ENCODE measurements around the gene KCNIP4.

Gene KCNIP4

DNA sequence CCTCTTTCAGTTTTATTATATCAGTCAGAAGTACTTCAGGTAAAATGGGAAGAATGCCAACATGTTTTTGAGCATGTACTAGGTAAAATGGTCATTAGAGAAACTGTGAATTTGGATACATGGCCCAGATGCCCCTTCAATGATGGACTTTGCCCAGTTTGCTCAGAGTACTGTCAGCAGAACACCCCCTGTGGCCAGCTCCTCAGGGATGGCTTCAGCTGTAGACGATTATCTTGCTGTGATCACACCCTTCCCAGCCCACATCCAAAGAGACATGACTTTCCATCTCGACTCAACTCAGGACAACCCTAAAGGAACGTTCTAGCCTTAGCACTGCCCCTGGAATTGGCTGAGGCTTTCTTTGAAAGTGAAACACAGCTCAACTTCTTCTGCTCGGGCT is 809.2 kb downstream of the KCNIP4 start:
- DNase-seq, result no peak

GRCh38 chr4:21136051-21136630 is 812.4 kb downstream of the KCNIP4 start:
- DNase-seq, result no peak

DNA sequence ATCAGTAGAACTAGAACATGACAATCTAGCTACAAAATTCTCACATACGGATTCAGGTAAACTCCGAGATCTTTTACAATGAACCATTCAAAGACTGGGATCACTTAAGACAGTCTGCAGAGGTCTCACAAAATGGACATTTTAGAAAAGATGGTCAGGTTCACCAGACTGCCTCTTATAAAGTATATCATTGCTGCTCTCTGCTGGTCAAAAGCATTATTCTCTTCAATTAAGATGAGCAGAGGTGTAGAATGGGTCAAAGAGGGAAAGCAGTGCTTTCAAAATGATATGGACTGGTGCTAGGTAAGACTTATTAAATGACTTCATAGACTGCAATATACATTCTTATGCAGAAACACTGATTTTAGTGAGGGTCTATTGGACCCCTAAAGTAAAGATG is 813.6 kb downstream of the KCNIP4 start:
- DNase-seq, result no peak

- DNase-seq, result no peak
Observed at GRCh38 chr4:21130606-21131005, 818.0 kb downstream of the KCNIP4 start.

DNA sequence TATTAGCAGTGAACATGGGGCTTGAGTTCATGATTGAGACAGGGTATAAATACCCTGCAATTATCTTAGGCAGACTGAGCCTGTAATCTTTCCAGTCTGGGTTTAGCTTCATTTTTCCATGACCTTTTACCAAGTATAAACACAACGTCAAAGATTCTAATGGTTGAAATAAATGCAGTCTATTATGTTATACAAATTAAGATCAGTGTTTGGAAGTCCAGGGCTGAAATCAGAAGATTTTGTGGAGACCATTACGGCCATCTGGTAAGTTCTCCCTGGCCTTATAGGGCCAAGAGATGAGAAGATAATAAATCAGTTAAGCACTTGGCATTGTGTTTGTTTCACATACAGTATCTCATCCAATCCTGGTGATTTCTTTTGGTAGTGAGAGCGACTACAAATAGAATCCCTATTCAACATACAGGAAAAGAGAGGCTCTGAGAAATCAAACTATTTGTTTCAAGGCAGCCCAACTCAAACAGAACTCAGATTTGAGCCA is 822.5 kb downstream of the KCNIP4 start:
- no peak for DNase-seq

DNA sequence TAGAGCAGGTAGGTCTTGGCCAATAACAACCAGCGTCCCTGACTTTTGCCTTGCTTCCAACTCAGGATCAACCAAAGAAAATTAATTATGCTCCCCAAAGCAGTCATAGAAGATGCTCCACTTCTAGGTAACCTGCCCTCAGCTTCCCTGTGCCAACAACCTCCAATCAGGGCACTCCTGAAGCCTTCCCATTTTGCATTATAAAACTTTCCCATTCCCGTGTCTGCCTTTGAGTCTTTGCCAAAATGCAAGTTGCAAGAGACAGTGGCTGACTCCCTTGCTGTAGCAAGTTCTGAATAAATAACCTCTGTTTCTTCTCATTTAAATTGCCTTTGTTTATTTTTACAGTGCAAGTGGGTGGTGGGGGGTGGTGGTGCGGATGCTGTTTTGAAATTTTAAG is 830.3 kb downstream of the KCNIP4 start:
- no peak for DNase-seq

DNA sequence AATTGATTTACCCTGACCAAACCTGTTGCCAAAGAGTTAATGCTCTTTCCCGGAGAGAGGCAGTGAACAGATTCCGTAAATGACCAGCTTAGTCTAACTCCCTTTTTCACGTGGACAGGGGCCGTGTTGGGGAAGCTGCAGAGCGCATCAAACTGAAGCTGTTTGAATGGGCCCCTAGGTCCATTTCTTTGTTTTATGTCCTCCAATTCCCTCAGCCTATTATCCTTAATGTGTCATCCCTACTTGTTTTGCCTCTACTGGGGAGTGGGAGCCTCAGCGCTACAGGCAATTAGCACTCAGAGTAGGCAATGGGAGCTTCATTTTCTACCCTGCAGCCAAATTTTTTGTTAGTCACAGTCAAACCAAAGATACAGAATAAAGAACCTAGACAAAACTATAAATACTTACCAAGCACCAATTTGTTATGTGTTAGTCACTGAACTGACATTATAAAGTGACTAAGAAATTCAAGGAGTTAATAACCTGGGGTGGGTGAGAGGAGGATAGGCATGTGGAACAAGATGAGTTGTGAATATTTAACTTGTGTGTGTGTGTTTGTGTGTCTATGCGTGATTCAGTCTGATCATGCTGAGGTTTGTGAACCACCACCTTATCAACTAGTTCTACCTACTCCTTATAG is 830.9 kb downstream of the KCNIP4 start:
- no peak for DNase-seq

GRCh38 chr4:21113496-21114223 is 834.9 kb downstream of the KCNIP4 start:
- no peak for DNase-seq

- DNase-seq, result no peak
Observed at GRCh38 chr4:21102667-21103066, 845.9 kb downstream of the KCNIP4 start.

DNA sequence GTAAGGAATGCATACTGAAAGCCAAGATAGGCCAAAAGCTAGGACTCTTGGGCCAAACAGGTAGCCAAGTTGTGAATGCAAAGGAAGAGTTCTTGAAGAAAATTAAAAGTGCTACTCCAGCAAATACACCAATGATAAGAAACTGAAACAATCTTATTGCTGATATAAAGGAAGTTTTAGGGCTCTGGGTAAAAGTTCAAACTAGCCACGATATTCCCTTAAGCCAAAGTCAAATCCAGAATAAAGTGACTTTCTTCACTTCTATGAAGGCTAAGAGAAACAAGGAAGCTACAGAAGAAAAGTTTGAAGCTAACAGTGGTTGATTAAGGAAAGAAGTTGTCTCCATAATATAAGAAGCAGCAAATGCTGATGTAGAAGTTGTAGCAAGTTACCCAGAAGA is 850.7 kb downstream of the KCNIP4 start:
- no peak for DNase-seq

- no peak for DNase-seq
Observed at GRCh38 chr4:21097026-21097425, 851.5 kb downstream of the KCNIP4 start.

DNA sequence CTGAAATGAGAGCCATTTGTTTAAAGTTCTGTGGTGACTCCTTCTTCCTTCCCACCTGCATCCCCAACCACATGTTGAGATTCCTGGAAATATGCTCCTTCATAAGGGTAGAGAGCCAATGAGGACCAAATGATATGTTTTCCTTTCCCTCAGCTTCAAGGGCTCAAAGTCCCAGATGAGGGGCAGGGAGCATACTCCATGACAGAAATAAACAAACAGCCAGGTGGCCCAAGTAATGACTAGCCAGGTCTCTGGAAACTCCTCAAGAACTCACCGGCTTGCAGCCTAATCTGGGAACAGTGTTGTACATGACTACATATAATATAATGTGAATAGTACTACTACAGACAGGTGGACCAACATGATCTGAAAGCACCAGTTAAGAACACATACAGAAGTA is 856.0 kb downstream of the KCNIP4 start:
- no peak for DNase-seq

- DNase-seq, result no peak
Observed at GRCh38 chr4:21090094-21090666, 858.4 kb downstream of the KCNIP4 start.

DNA sequence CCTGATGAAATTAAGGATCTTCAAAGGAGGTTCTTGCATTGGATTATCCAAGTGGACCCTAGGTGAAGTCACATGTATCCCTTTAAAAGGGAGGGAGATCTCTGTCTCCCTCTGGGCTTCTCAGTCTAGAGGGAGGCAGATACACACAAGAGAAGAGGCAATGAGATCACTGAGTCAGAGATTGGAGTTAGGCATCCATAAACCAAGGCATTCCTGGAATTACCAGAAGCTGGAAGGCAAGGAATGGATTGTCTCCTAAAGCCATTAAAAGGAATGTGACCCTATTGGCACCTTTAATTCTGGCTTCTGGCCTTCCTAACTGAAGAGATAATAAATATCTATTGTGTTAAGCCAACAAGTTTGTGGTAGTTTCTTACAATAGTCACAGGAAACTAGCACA is 865.2 kb downstream of the KCNIP4 start:
- no peak for DNase-seq

- no peak for DNase-seq
Observed at GRCh38 chr4:21077967-21078366, 870.6 kb downstream of the KCNIP4 start.

- no peak for DNase-seq
Observed at GRCh38 chr4:21067351-21067750, 881.2 kb downstream of the KCNIP4 start.

- DNase-seq, result no peak
Observed at GRCh38 chr4:21061902-21062301, 886.7 kb downstream of the KCNIP4 start.

DNA sequence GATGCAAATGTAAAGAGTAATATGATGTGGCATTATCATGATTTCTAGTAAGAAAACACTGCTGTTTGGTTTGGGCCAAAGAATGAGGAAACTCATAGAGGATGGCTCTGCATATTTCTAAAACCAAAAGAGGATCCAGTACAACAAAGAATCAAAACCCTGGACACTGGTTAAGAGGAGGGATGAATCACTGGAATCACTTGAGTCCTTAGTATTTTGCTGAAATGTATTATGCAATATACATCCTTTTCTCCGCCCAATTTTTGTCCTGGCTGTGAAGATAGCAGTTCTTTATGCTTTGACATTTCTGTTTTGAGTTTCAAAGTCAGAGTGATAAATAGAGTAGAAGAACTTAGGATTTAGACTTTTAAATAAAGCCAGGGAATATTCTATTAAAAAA is 902.4 kb downstream of the KCNIP4 start:
- DNase-seq, result no peak

GRCh38 chr4:21045119-21045518 is 903.5 kb downstream of the KCNIP4 start:
- no peak for DNase-seq

DNA sequence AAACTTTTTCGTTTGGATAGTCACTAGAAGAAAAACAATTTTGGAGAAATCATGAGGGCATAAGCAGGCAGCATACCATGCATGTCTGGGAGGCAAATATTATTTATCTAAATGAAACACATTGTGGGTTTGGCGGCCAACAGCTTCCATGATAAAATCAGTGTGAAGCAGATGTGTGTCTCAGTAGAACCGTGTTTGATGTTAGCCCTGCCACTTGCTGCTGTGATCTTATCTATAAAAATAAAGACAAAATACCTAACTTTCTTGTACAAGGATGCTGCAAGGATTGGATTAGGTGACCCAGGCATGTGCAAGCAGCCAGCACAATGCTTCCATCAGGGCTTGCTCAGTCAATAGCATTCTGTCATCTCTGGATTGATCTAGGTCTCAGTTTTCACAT is 906.9 kb downstream of the KCNIP4 start:
- no peak for DNase-seq

DNA sequence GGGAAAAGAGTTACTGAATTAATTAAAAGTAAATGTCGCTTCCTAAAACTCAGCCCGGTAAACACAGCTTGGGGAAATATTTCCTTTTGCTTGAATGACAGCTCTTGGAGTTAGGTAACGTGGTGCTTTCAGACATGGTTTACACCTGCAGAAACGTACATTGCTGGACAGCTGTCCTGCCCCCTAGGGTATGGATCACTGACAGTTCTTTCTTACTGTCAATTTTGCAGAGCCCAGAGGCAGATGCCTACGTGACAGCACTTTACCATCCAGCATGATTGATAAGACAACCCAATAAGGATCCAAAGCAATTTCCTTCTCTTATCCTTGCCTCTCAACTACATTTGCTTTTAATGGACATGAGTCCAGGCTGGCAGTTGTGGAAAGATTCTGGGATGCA is 913.8 kb downstream of the KCNIP4 start:
- no peak for DNase-seq

DNA sequence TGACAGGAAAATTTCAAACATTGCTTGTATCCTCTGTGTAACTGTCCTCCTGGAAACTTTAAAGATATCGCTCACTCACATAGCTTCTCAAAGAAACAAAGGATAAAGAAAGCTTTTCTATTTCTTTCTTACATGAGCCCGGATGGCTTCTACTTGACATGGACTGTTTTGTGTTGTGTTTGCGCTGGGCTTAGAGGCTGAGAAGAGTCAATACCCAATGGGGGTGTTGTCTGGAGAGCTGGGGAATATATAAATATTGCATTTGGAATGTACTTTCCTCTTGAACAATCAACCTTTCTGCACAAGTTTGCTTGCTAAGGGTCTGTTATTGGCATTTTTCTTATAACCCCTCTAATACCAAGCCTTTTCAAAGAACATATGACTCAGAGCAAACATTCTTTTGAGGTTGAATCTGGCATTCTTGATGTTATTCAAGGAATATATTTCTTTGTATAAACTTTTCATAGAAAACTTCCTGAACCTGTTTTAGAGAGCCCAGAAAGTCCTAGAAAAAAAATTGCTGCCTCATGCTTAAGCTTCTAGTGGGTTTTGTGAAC is 916.4 kb downstream of the KCNIP4 start:
- no peak for DNase-seq

GRCh38 chr4:21018817-21019216 is 929.8 kb downstream of the KCNIP4 start:
- DNase-seq, result no peak

- no peak for DNase-seq
Observed at GRCh38 chr4:21013501-21013900, 935.1 kb downstream of the KCNIP4 start.
